Activated CD8-positive, alpha-beta memory T cell treated with anti-CD3 and anti-CD28 coated beads, Interleukin-2, amount 50 U/mL, for 1 hour (primary cell): Measurements from ENCODE around the gene NOSIP.

Experiments
- DNase-seq: peaks from one replicate; pipeline ENCODE4 v3.0.0-alpha.2; 2020; ENCODE audit errors: extremely low read depth

The NOSIP gene

GRCh38 chr19:49594993-49595818 lies 14.8 kb upstream of the NOSIP start:
- no peak for DNase-seq

GRCh38 chr19:49594157-49594992 lies 14.0 kb upstream of the NOSIP start:
- no peak for DNase-seq

- DNase-seq, result peak; percentile 83
These were observed 13.1 kb upstream of the NOSIP start for GRCh38 chr19:49593233-49594113.

- no peak for DNase-seq
These were observed 12.3 kb upstream of the NOSIP start for GRCh38 chr19:49592486-49593232.

- DNase-seq, result no peak
These were observed 11.6 kb upstream of the NOSIP start for GRCh38 chr19:49591731-49592485.

- DNase-seq, result no peak
These were observed 10.8 kb upstream of the NOSIP start, which contains the start of gene PRR12 for GRCh38 chr19:49590971-49591730. TSS of gene PRR12 (plus strand) at chr19:49591182. CDS start at chr19:49591655, 473 bp downstream.

GRCh38 chr19:49590071-49590970 lies 10.0 kb upstream of the NOSIP start:
- DNase-seq, result peak; percentile 91

GRCh38 chr19:49589502-49589905 lies 9.1 kb upstream of the NOSIP start:
- DNase-seq, result no peak

GRCh38 chr19:49588365-49589122 lies 8.2 kb upstream of the NOSIP start:
- DNase-seq, result no peak

GRCh38 chr19:49587227-49587626 lies 6.9 kb upstream of the NOSIP start:
- DNase-seq, result no peak

GRCh38 chr19:49585023-49585422 lies 4.7 kb upstream of the NOSIP start:
- no peak for DNase-seq

GRCh38 chr19:49583239-49583638 lies 2.9 kb upstream of the NOSIP start:
- DNase-seq, result no peak

- DNase-seq, result no peak
These were observed 702 bp upstream of the NOSIP start, which contains the start of gene PRRG2 for GRCh38 chr19:49581007-49581508. TSS of gene PRRG2 (plus strand) at chr19:49581316. CDS start at chr19:49583220, 1,904 bp downstream.

GRCh38 chr19:49579947-49580263 lies 451 bp downstream of the NOSIP start:
- DNase-seq, result no peak

GRCh38 chr19:49579193-49579592 lies 1.2 kb downstream of the NOSIP start:
- DNase-seq, result no peak

- DNase-seq, result no peak
These were observed 6.1 kb downstream of the NOSIP start for GRCh38 chr19:49574206-49574755.

- no peak for DNase-seq
These were observed 6.9 kb downstream of the NOSIP start for GRCh38 chr19:49573425-49573824.
